GM19455 (cell line): Measurements from ENCODE around the gene ZCCHC13.
"Not testable (repeated sequence)": the region's sequence is repeated elsewhere in the genome, so short reads cannot be mapped to it uniquely, and the experiment has no call there.

Experiments used
- ATAC-seq: cut with Tn5 transposase; IDR thresholded peaks from one replicate; pipeline ENCODE4 v1.9.1; 2021; ENCODE audit not compliant: unreplicated experiment

ZCCHC13 gene

GRCh38 chrX:74319321-74319720 is 15.3 kb downstream of the ZCCHC13 start:
- not testable (repeated sequence) for ATAC-seq

GRCh38 chrX:74321191-74321590 is 17.2 kb downstream of the ZCCHC13 start:
- no peak for ATAC-seq

GRCh38 chrX:74324131-74324530 is 20.2 kb downstream of the ZCCHC13 start:
- no peak for ATAC-seq

GRCh38 chrX:74325130-74326059 is 21.4 kb downstream of the ZCCHC13 start:
- no peak for ATAC-seq

GRCh38 chrX:74338852-74339251 is 34.9 kb downstream of the ZCCHC13 start:
- ATAC-seq: no peak

GRCh38 chrX:74340051-74340450 is 36.1 kb downstream of the ZCCHC13 start:
- ATAC-seq: no peak

GRCh38 chrX:74342211-74342610 is 38.2 kb downstream of the ZCCHC13 start:
- not testable (repeated sequence) for ATAC-seq

- ATAC-seq: peak; percentile 53
These were observed 39.6 kb downstream of the ZCCHC13 start for GRCh38 chrX:74343343-74344279.

- ATAC-seq: no peak
These were observed 40.3 kb downstream of the ZCCHC13 start for GRCh38 chrX:74344280-74344622.

GRCh38 chrX:74346088-74346487 is 42.1 kb downstream of the ZCCHC13 start:
- ATAC-seq: no peak

GRCh38 chrX:74349387-74349786 is 45.4 kb downstream of the ZCCHC13 start:
- ATAC-seq: no peak

- no peak for ATAC-seq
These were observed 47.8 kb downstream of the ZCCHC13 start for GRCh38 chrX:74351760-74352159.

- no peak for ATAC-seq
These were observed 50.0 kb downstream of the ZCCHC13 start for GRCh38 chrX:74353984-74354383.
